Astrocyte of the cerebellum (primary cell): ENCODE results near the gene LTB4R2.

Experiments
- DNase-seq: peaks from one replicate; pipeline ENCODE4 v3.0.0-alpha.2; 2011; ENCODE audit warnings: low read depth
- H3K4me3 ChIP-seq: 2 replicates; pipeline ENCODE4 v1.5.1; 2011; ENCODE audit warnings: mild to moderate bottlenecking, low read depth, low read length, moderate library complexity
- in situ Hi-C: cut with HindIII; loops from 2 replicates; pipeline ENCODE4 v1.10.0; 2017; ENCODE audit warnings: low sequenced_read_pairs
- TF ChIP-seq, protein P1 (sequence below): IDR thresholded peaks from 2 replicates; pipeline ENCODE4 v1.5.1; 2012; ENCODE audit warnings: low read length, low read depth, moderate library complexity, mild to moderate bottlenecking; ENCODE audit errors: missing control alignments

The LTB4R2 gene

DNA sequence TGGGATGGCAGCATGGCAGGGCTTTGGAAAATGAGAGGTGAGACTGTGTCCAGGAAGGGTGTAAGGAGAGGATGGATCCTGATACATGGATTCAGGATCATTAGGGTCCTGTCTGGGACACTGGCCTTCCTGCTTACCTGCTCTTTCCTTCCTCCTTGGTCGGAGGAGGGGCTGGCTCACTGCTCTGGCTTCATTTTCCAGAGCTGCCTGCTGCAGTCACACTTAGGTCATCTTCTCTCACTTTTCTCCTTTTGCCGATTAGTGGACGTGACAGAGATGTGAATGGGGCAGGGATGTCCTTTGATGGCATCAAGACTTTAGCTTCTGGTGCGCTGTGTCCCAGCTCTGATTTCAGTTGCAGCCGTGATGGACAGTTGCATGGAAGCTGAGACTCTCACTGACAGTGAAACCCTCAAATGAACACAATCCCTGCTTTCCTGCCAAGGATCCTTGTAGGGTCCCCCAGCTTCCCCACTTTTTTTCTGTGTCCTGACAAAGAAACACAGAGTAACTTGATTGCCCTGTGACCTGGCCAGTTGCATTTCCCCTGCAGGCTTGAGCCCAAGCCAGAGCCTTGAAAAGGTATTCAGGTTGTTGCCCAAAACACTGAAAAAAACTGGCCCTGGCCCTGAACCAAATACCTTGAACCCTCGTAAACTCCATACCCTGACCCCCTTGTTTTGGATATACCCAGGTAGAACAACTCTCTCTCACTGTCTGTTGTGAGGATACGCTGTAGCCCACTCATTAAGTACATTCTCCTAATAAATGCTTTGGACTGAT, 1.4 kb upstream of the LTB4R2 start:
- TF ChIP-seq, protein P1, sequence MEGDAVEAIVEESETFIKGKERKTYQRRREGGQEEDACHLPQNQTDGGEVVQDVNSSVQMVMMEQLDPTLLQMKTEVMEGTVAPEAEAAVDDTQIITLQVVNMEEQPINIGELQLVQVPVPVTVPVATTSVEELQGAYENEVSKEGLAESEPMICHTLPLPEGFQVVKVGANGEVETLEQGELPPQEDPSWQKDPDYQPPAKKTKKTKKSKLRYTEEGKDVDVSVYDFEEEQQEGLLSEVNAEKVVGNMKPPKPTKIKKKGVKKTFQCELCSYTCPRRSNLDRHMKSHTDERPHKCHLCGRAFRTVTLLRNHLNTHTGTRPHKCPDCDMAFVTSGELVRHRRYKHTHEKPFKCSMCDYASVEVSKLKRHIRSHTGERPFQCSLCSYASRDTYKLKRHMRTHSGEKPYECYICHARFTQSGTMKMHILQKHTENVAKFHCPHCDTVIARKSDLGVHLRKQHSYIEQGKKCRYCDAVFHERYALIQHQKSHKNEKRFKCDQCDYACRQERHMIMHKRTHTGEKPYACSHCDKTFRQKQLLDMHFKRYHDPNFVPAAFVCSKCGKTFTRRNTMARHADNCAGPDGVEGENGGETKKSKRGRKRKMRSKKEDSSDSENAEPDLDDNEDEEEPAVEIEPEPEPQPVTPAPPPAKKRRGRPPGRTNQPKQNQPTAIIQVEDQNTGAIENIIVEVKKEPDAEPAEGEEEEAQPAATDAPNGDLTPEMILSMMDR, result no peak
- DNase-seq, result no peak
- no peak overlapping the region for H3K4me3 ChIP-seq
- in situ Hi-C loops, result no loop called here

DNA sequence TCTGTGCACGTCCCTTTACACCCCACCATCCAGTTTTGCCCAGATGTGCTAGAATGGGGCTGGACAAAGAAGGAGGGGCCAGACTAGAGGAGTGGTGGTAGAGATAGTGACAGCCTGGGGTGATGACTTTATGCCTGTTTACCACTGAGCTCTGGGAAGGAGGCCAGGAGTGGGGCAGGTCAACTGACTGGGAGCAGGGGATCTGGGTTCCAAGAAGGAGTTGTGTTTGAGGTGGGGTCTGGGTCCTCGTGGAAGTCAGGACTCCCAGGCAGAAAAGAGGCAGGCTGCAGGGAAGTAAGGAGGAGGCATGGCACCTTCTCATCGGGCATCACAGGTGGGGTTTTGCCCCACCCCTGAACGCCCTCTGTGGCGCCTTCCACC, 315 bp downstream of the LTB4R2 start:
- DNase-seq, result no peak
- no peak overlapping the region for H3K4me3 ChIP-seq
- in situ Hi-C loops, result no loop called here
- TF ChIP-seq, protein P1, result no peak

DNA sequence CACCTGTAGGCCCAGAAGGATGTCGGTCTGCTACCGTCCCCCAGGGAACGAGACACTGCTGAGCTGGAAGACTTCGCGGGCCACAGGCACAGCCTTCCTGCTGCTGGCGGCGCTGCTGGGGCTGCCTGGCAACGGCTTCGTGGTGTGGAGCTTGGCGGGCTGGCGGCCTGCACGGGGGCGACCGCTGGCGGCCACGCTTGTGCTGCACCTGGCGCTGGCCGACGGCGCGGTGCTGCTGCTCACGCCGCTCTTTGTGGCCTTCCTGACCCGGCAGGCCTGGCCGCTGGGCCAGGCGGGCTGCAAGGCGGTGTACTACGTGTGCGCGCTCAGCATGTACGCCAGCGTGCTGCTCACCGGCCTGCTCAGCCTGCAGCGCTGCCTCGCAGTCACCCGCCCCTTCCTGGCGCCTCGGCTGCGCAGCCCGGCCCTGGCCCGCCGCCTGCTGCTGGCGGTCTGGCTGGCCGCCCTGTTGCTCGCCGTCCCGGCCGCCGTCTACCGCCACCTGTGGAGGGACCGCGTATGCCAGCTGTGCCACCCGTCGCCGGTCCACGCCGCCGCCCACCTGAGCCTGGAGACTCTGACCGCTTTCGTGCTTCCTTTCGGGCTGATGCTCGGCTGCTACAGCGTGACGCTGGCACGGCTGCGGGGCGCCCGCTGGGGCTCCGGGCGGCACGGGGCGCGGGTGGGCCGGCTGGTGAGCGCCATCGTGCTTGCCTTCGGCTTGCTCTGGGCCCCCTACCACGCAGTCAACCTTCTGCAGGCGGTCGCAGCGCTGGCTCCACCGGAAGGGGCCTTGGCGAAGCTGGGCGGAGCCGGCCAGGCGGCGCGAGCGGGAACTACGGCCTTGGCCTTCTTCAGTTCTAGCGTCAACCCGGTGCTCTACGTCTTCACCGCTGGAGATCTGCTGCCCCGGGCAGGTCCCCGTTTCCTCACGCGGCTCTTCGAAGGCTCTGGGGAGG, 985 bp downstream of the LTB4R2 start, which contains the start of gene LTB4R:
LTB4R (plus strand) TSS at position 857 of the 959 bp plus-strand sequence. CDS start 4,150 bp downstream, outside the sequence.
- DNase-seq, result peak; percentile 42
- in situ Hi-C loops, result no loop called here
- TF ChIP-seq, protein P1, result peak; percentile 23
- H3K4me3 ChIP-seq, result peak within 1 kb of the TSS; percentile 20

DNA sequence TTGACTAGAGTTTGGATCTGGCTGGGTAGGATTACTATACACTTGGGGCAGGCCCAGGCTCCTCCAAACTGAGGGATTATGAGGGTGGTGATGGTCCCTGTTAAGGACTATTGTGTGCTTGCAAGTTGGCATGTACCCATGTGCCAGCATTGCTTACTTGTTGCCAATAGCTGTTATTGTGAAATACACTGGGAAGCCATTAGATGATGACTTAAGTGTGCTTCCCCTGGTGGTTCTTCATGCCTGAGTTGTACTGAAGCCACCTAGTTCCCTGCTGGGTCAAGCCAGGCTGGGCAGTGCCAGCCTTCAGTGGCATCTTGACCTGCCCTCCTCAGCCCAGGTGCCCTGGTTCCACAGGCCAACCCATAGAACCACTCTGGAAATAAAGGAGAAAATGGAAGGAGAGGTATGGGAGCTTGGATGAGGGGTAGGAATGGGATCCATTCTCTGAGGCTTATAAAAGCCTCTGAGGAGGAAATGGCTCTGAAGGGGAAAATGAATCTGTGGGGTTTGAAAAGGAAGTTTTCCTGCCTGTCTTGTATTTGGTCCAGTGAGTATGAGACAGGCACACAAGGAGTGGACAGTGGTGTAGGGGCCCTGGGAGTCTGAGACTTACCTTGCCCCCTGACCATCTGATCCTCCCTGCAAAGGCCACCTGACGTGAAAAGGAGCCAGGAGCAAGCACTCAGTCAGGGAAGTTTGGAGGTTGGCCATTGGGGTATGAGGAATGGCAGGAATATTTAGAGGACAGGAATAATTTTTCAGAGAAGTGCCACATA, 2.1 kb downstream of the LTB4R2 start:
- in situ Hi-C loops, result no loop called here
- no peak overlapping the region for H3K4me3 ChIP-seq
- DNase-seq, result no peak
- TF ChIP-seq, protein P1, result no peak

DNA sequence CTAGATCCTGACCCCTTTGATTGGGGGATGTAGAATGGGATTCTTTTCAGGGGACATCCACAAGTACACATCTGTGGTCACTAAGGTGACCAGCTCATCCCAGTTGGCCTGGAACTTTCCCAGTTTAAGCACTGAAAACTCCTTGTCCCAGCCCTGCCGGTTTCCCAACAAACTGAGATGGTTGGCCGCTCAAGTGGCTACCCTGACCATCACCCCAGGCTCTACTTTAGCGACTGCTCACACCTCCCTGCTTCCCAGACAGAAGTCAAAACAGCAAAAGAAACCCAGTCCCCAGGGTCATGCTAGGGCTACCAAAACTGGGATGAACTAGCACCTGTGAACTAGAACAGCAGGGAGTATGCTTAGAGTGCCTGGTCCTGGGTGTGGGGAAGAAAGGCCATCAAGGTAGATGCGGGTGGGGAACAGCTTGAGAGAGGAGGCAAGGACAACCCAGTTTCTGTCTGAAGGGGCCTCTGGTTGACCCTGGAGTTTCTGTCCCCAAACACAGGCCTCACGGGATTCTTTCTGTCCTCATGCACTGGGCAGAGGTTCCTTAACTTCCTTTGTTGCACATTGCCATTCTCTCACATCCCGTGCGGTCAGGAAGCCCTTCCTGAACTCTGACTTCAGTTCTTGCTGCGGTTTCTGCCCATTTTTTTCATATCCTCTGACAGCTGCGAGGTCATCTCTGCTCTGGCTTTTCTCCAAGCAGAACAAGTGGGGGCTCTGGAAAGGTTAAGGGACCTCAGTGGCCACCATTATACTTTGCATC, 3.0 kb downstream of the LTB4R2 start:
- TF ChIP-seq, protein P1, result no peak
- in situ Hi-C loops, result no loop called here
- H3K4me3 ChIP-seq, result no peak overlapping the region
- DNase-seq, result no peak

DNA sequence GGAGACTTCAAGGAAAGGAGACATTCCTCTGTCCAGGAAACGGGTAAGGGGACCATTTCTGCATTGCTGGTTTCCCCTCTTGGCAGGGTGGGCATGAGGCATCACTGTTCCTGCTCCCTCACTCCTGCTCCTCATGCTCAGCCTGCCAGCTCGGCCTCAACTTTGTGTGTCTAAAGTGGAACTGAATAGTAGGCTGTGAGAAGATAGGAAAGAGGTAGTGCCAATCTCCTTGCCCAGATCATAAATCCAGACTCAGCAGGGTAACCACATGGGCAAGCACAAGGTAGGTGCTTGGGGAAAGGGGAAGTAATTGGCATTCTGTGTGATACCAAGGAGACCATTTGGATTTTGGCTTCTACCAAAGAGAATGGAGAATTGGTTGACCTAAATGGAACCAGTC, 4.0 kb downstream of the LTB4R2 start:
- H3K4me3 ChIP-seq, result no peak overlapping the region
- TF ChIP-seq, protein P1, result no peak
- no peak for DNase-seq
- in situ Hi-C loops, result no loop called here
